HEK293T (cell line): ENCODE data around the gene OCA2.

Experiments used
- BHLHE40 ChIP-seq: fragments of 450-650 bp; IDR thresholded peaks from 2 replicates; pipeline ENCODE4 v1.6.1; 2016; ENCODE audit warnings: mild to moderate bottlenecking, moderate library complexity, borderline replicate concordance
- CTBP1 ChIP-seq: fragments of 450-650 bp; IDR thresholded peaks from 2 replicates; pipeline ENCODE4 v1.6.1; 2016; ENCODE audit warnings: borderline replicate concordance
- ELF4 ChIP-seq: fragments of 450-650 bp; IDR thresholded peaks from 2 replicates; pipeline ENCODE4 v1.6.1; 2017; ENCODE audit warnings: antibody characterized with exemption
- FOXA1 ChIP-seq: fragments of 450-650 bp; IDR thresholded peaks from 2 replicates; pipeline ENCODE4 v1.6.1; 2016; ENCODE audit warnings: mild to moderate bottlenecking
- FOXK2 ChIP-seq: fragments of 450-650 bp; IDR thresholded peaks from 2 replicates; pipeline ENCODE4 v1.6.1; 2016; ENCODE audit warnings: mild to moderate bottlenecking
- FOXM1 ChIP-seq: fragments of 450-650 bp; IDR thresholded peaks from 2 replicates; pipeline ENCODE4 v1.6.1; 2017; ENCODE audit warnings: mild to moderate bottlenecking, borderline replicate concordance
- HDGF ChIP-seq: fragments of 450-650 bp; IDR thresholded peaks from 2 replicates; pipeline ENCODE4 v1.6.1; 2017; ENCODE audit warnings: antibody characterized with exemption, borderline replicate concordance
- L3MBTL2 ChIP-seq: fragments of 450-650 bp; conservative IDR thresholded peaks from 2 replicates; pipeline ENCODE4 v1.6.1; 2016; ENCODE audit warnings: mild to moderate bottlenecking
- LEF1 ChIP-seq: fragments of 450-650 bp; IDR thresholded peaks from 2 replicates; pipeline ENCODE4 v1.6.1; 2017; ENCODE audit warnings: mild to moderate bottlenecking, borderline replicate concordance
- SP1 ChIP-seq: fragments of 450-650 bp; IDR thresholded peaks from 2 replicates; pipeline ENCODE4 v1.6.1; 2017
- SUZ12 ChIP-seq: fragments of 450-650 bp; IDR thresholded peaks from 2 replicates; pipeline ENCODE4 v1.6.1; 2016; ENCODE audit warnings: mild to moderate bottlenecking
- TARDBP ChIP-seq: fragments of 450-650 bp; IDR thresholded peaks from 2 replicates; pipeline ENCODE4 v1.6.1; 2016
- ZNF384 ChIP-seq: fragments of 450-650 bp; IDR thresholded peaks from 2 replicates; pipeline ENCODE4 v1.6.1; 2016
- TF ChIP-seq, protein P1 (sequence below): fragments of 450-650 bp; IDR thresholded peaks from 2 replicates; pipeline ENCODE4 v1.6.1; 2016

DNA sequence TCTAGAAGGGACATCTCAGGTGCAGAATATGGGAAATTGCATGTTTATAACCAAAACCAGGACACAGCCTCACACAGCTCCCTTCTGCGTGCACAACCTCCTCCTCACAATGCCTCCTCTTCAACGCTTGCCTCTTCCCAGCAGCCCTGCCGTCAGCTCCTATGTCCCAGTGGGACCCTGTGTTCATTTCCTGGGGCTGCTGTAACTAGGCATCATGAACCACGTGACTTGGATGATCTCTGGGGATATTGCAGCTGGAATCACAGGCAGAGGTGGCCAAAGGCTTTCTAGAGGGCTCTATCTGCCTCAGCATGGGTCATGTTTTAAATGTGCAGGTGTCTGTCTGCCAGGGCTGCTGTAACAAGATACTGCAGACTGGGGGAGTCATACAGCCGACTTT lies 375.3 kb downstream of the OCA2 start:
- TF ChIP-seq FOXA1: no peak
- no peak for TF ChIP-seq HDGF
- TF ChIP-seq CTBP1: no peak
- TF ChIP-seq SUZ12: no peak
- no peak for TF ChIP-seq BHLHE40
- no peak for TF ChIP-seq TARDBP
- TF ChIP-seq SP1: no peak
- TF ChIP-seq, protein P1, sequence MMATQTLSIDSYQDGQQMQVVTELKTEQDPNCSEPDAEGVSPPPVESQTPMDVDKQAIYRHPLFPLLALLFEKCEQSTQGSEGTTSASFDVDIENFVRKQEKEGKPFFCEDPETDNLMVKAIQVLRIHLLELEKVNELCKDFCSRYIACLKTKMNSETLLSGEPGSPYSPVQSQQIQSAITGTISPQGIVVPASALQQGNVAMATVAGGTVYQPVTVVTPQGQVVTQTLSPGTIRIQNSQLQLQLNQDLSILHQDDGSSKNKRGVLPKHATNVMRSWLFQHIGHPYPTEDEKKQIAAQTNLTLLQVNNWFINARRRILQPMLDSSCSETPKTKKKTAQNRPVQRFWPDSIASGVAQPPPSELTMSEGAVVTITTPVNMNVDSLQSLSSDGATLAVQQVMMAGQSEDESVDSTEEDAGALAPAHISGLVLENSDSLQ: no peak
- no peak for TF ChIP-seq ELF4
- TF ChIP-seq FOXM1: no peak
- no peak for TF ChIP-seq FOXK2
- no peak for TF ChIP-seq L3MBTL2
- no peak for TF ChIP-seq ZNF384
- no peak for TF ChIP-seq LEF1
